ENCODE results near the gene MARCHF2. TPM values are rescaled to one million over a fixed set of nuclear protein-coding genes. Genes with fewer than 3 reads are reported as not detected.

Gene MARCHF2
- total and polyA plus RNA-seq, 9 of the 15 experiments (the other 6 are each of a cell fraction or from before 2014, with no cell fraction given) = 0.39 to 6.4 (median 2.2) TPM

GRCh38 chr19:8371011-8371804 lies 41.9 kb upstream of the MARCHF2 start (continued):
- TF ChIP-seq KDM1A (IDR thresholded peaks at IDR 0.05) (peak; percentile 66 to 80), ZNF695 (CRISPR knock-in tag; IDR thresholded peaks at IDR 0.05) (no peak), PTRF (tag; IDR thresholded peaks at IDR 0.05) (no peak), EZH2 (IDR thresholded peaks at IDR 0.05; ENCODE audit: borderline replicate concordance, low read depth, low read length) (no peak), NCOA6 (IDR thresholded peaks at IDR 0.05) (no peak), PCBP2 (IDR thresholded peaks at IDR 0.05; ENCODE audit: low read depth, low read length, poor library complexity, severe bottlenecking) (no peak), RUNX1 (IDR thresholded peaks at IDR 0.05; ENCODE audit: low read depth) (no peak), DNMT1 (IDR thresholded peaks at IDR 0.05) (no peak), ZNF174 (CRISPR knock-in tag; IDR thresholded peaks at IDR 0.05) (no peak), ZFPM2 (CRISPR knock-in tag; IDR thresholded peaks at IDR 0.05) (no peak), ZNF609 (CRISPR knock-in tag; IDR thresholded peaks at IDR 0.05; ENCODE audit: borderline replicate concordance) (no peak), CBFA2T2 (conservative IDR thresholded peaks at IDR 0.05) (peak; percentile 69)
- TF ChIP-seq, protein P1, sequence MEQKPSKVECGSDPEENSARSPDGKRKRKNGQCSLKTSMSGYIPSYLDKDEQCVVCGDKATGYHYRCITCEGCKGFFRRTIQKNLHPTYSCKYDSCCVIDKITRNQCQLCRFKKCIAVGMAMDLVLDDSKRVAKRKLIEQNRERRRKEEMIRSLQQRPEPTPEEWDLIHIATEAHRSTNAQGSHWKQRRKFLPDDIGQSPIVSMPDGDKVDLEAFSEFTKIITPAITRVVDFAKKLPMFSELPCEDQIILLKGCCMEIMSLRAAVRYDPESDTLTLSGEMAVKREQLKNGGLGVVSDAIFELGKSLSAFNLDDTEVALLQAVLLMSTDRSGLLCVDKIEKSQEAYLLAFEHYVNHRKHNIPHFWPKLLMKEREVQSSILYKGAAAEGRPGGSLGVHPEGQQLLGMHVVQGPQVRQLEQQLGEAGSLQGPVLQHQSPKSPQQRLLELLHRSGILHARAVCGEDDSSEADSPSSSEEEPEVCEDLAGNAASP (IDR thresholded peaks at IDR 0.05) = no peak
- TF ChIP-seq, protein P2, sequence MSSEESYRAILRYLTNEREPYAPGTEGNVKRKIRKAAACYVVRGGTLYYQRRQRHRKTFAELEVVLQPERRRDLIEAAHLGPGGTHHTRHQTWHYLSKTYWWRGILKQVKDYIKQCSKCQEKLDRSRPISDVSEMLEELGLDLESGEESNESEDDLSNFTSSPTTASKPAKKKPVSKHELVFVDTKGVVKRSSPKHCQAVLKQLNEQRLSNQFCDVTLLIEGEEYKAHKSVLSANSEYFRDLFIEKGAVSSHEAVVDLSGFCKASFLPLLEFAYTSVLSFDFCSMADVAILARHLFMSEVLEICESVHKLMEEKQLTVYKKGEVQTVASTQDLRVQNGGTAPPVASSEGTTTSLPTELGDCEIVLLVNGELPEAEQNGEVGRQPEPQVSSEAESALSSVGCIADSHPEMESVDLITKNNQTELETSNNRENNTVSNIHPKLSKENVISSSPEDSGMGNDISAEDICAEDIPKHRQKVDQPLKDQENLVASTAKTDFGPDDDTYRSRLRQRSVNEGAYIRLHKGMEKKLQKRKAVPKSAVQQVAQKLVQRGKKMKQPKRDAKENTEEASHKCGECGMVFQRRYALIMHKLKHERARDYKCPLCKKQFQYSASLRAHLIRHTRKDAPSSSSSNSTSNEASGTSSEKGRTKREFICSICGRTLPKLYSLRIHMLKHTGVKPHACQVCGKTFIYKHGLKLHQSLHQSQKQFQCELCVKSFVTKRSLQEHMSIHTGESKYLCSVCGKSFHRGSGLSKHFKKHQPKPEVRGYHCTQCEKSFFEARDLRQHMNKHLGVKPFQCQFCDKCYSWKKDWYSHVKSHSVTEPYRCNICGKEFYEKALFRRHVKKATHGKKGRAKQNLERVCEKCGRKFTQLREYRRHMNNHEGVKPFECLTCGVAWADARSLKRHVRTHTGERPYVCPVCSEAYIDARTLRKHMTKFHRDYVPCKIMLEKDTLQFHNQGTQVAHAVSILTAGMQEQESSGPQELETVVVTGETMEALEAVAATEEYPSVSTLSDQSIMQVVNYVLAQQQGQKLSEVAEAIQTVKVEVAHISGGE (CRISPR knock-in tag; IDR thresholded peaks at IDR 0.05) = 0 out of 6 replicates have a peak, but pooled peaks of 1 of the 3 experiments have one; percentile 35
- TF ChIP-seq, protein P3, sequence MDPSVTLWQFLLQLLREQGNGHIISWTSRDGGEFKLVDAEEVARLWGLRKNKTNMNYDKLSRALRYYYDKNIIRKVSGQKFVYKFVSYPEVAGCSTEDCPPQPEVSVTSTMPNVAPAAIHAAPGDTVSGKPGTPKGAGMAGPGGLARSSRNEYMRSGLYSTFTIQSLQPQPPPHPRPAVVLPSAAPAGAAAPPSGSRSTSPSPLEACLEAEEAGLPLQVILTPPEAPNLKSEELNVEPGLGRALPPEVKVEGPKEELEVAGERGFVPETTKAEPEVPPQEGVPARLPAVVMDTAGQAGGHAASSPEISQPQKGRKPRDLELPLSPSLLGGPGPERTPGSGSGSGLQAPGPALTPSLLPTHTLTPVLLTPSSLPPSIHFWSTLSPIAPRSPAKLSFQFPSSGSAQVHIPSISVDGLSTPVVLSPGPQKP (CRISPR knock-in tag; IDR thresholded peaks at IDR 0.05) = no peak
